Heart left ventricle (tissue), 16 donors: ENCODE results near the gene TTLL1. TPM values are rescaled to one million over a fixed set of nuclear protein-coding genes. Genes with fewer than 3 reads are reported as not detected.

Experiments used
- ATAC-seq, 4 donors: fragments of 200-7000 bp; cut with Tn5 transposase; one replicate each; pipeline ENCODE4 v1.9.1; 2020 to 2022; ENCODE audit warnings: moderate library complexity in 4 of 4, mild to moderate bottlenecking in 3 of 4, moderate number of reproducible peaks in 1 of 4
- DNase-seq, 5 donors: peaks; one replicate each; pipeline ENCODE4 v3.0.0-alpha.2; 2020
- H3K27ac ChIP-seq, 12 donors: fragments of 200-600 bp; sonication (generic) in 4 of 12; one replicate each; pipeline versions ENCODE4 v1.5.0 to v1.8.0; 2016 to 2022; ENCODE audit warnings: mild to moderate bottlenecking in 2 of 12
- H3K27me3 ChIP-seq, 9 donors: fragments of 200-600 bp; sonication (generic) in 2 of 9; one replicate each; pipeline versions ENCODE4 v1.5.1 to v1.8.0; 2016 to 2022; ENCODE audit warnings: mild to moderate bottlenecking in 3 of 9
- H3K36me3 ChIP-seq, 9 donors: fragments of 200-600 bp; sonication (generic) in 2 of 9; one replicate each; pipeline versions ENCODE4 v1.5.0 to v1.8.0; 2018 to 2022; ENCODE audit warnings: mild to moderate bottlenecking in 2 of 9
- H3K4me1 ChIP-seq, 12 donors: fragments of 200-600 bp; sonication (generic) in 4 of 12; one replicate each; pipeline versions ENCODE4 v1.5.0 to v1.8.0; 2016 to 2022; ENCODE audit warnings: mild to moderate bottlenecking in 3 of 12
- H3K4me3 ChIP-seq, 12 donors: fragments of 200-600 bp; sonication (generic) in 4 of 12; one replicate each; pipeline versions ENCODE4 v1.5.0 to v1.8.0; 2017 to 2022; ENCODE audit warnings: mild to moderate bottlenecking in 9 of 12, moderate library complexity in 4 of 12
- H3K9me3 ChIP-seq, 12 donors: fragments of 200-600 bp; sonication (generic) in 4 of 12; one replicate each; pipeline versions ENCODE4 v1.5.0 to v1.8.0; 2016 to 2022; ENCODE audit warnings: mild to moderate bottlenecking in 1 of 12
- POLR2A ChIP-seq, 2 donors: fragments of 450-650 bp; IDR thresholded peaks; one replicate each; pipeline ENCODE4 v1.6.1; 2017; ENCODE audit warnings: antibody characterized with exemption in 2 of 2, mild to moderate bottlenecking in 2 of 2, moderate library complexity in 2 of 2
- WGBS, 4 donors: extraction: QIAGEN DNeasy Blood & Tissue Kit in 2 of 4; methylation state at CpG; one replicate each; pipeline versions ENCODE4 v1.1.5 to v1.1.7; 2013 to 2018; 5-methylcytosine and 5-hydroxymethylcytosine counted together
- intact Hi-C, 10 donors: fragments of 100-400 bp; cut with DNase I; formaldehyde crosslinking; loops; one replicate each; pipeline versions ENCODE4 v1.11.1 to v1.14.2; 2022
- polyA plus RNA-seq, 2 donors: library from polyadenylated mRNA; stranded (reverse); fragments of 200-250 nt; gene quantifications; one replicate each; pipeline ENCODE4 v1.2.3, GENCODE V29; 2013
- total RNA-seq, 9 donors: library from RNA; depleted of rRNA in 2 of 9; stranded (reverse); fragments of >200 nt in 2 of 9; fragmentation: NEBNext Ultra II Directional in 3 of 9; extraction: Animal tissue kit (Norgen Biotek cat#: 25700) in 3 of 9; gene quantifications; one replicate each; pipeline versions ENCODE4 v1.1.0 to v1.2.4, GENCODE V29; 2016 to 2023
- TF ChIP-seq, protein P1 (sequence below), 12 donors: fragments of 200-600 bp; sonication (generic) in 4 of 12; IDR thresholded peaks; one replicate each; pipeline versions ENCODE4 v1.5.0 to v1.8.0; 2018 to 2022; ENCODE audit warnings: antibody characterized with exemption in 12 of 12, mild to moderate bottlenecking in 5 of 12
- donor health status: ischemic (EF 13 %, LVEDD 7.1; RV severe dilation, severe dysfunction).
- donor health status: healthy with polysubstance abuse.
- donor health status: DM: no; HTN: yes; CAD: no.
- donor health status: DM: no; HTN: no; CAD: no.
- donor health status: ischemic (EF 25% LVEDD 6.9; RV normal size, moderate dysfunction).
- donor health status: ischemic (EF 25% LVEDD 5.7; RV mildly dilated, moderate dysfunction).
- donor health status: healthy.
- donor health status: DM: yes; HTN: yes; CAD: no.
- donor health status: ischemic (EF 35%, LVEDD 5.7; RV mildly dilated, moderate dysfunction).
- donor health status: nonischemic (EF 11% LVEDD 7.7; RV severe dilation, severe dysfunction).
- donor health status: DM: yes; HTN: yes; CAD: no.
- donor health status: PGD.
- donor health status: ischemic (EF 29% LVEDD 5.4; RV normal size, mild dysfunction).
- donor health status: nonischemic (EF 23%, LVEDD 6.1; RV moderate dilation, normal function).

TTLL1 gene
- total and polyA plus RNA-seq, 11 donors = 4.4 to 13.2 (median 7.5) TPM

DNA sequence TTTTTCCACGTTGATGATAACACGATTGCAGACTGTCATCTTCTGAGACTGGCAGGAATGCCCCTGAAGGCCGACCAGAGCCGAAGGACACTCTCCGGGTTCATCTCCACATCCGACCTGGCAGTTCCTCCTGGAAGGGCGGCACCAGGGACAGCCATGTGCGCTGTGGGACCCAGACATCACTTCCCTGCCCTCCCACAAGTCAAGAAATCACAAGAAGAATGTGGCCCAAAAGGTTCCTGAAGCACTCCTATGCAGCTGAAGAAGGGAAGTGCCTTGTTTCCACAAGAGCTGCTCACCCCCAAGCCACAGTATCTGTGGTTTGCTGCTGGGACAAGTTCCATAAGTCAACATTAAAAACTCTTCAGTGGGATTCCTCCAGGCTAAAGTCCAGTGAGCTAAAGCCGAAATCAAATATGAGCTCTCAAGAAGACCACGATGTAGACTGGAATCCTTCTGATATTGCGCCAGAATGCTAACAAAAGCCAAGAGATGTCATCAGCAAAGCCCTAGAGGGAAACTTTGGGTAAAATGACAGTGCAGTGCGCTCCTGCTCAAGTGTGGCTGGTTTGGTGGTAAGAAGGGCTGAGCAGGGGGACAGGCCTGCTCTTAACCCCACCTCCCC, 95.4 kb downstream of the TTLL1 start:
- no peak for TF ChIP-seq POLR2A (IDR thresholded peaks at IDR 0.05)
- TF ChIP-seq, protein P1, sequence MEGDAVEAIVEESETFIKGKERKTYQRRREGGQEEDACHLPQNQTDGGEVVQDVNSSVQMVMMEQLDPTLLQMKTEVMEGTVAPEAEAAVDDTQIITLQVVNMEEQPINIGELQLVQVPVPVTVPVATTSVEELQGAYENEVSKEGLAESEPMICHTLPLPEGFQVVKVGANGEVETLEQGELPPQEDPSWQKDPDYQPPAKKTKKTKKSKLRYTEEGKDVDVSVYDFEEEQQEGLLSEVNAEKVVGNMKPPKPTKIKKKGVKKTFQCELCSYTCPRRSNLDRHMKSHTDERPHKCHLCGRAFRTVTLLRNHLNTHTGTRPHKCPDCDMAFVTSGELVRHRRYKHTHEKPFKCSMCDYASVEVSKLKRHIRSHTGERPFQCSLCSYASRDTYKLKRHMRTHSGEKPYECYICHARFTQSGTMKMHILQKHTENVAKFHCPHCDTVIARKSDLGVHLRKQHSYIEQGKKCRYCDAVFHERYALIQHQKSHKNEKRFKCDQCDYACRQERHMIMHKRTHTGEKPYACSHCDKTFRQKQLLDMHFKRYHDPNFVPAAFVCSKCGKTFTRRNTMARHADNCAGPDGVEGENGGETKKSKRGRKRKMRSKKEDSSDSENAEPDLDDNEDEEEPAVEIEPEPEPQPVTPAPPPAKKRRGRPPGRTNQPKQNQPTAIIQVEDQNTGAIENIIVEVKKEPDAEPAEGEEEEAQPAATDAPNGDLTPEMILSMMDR (IDR thresholded peaks at IDR 0.05) = no peak
- H3K36me3 ChIP-seq = peaks cover 0 to 4% (median 0%) of the 10 kb centered on the region in 9 donors
- 70 to 79% (median 74%) methylated on average over 12 of the region's 12 CpGs for WGBS, 4 donors
- intact Hi-C loops = no loop called here
- DNase-seq (no peak), ATAC-seq (peak in 1 of 4 donors; percentile 16)
- H3K9me3 ChIP-seq = peaks cover 0 to 5% (median 0%) of the 10 kb centered on the region in 12 donors
- H3K4me3 ChIP-seq = no peak overlapping the region
- peak overlapping the region in 3 of 12 donors; percentile 76 to 86 (median 86) for H3K27ac ChIP-seq
- no peaks in the 10 kb centered on the region for H3K27me3 ChIP-seq
- peaks cover 4 to 86% (median 46%) of the 10 kb centered on the region in 12 donors for H3K4me1 ChIP-seq

DNA sequence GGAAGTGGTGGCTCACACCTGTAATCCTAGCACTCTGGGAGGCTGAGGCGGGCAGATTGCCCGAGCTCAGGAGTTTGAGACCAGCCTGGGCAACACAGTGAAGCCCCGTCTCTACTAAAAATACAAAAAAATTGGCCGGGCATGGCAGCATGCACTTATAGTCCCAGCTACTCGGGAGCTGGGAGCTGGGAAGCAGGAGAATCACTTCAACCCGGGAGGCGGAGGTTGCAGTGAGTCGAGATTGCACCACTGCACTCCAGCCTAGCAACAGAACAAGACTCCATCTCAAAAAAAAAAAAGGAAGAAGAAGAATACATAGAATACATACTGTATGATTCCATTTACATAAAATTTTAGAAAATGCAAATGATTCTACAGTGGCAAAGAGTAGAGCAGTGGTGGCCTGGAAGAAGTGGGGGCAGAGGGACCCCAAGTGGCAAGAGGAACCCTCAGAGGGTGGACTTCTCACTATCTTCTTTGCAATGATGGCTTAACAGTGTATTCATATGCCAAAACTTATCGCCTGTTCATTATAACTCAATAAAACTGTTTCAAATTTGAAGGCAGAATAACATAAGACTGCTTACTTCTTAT, 96.2 kb downstream of the TTLL1 start:
- H3K27ac ChIP-seq = peak overlapping the region in 2 of 12 donors; percentile 86
- H3K4me1 ChIP-seq = peaks cover 4 to 78% (median 46%) of the 10 kb centered on the region in 12 donors
- WGBS, 4 donors = 76 to 88% (median 81%) methylated on average over 9 of the region's 9 CpGs
- intact Hi-C loops = no loop called here
- no peak overlapping the region for H3K4me3 ChIP-seq
- DNase-seq (no peak), ATAC-seq (no peak)
- H3K9me3 ChIP-seq = no peaks in the 10 kb centered on the region
- no peaks in the 10 kb centered on the region for H3K27me3 ChIP-seq
- TF ChIP-seq, protein P1 (IDR thresholded peaks at IDR 0.05) = no peak
- TF ChIP-seq POLR2A (IDR thresholded peaks at IDR 0.05) = no peak
- peaks cover 0 to 4% (median 0%) of the 10 kb centered on the region in 9 donors for H3K36me3 ChIP-seq

DNA sequence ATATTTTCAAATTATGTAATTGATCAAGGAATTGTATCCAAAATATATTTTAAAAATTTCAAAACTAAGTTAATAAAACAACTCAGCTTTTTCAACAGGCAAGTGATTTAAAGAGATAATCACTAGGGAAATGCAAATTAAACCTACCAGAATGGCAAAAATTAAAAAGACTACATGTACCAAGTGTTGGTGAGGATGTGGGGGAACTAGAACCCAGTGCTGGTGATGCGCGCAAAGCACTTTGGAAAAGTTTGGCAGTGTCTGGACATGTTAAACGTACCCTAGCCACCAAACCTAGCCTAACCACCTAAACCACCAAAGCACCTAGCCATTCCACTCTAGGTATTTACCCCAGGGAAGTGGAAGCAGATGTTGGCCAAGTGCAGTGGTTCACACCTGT, 97.1 kb downstream of the TTLL1 start:
- Histone ChIP-seq H3K4me3 (no peak overlapping the region), H3K36me3 (peaks cover 0 to 4% (median 0%) of the 10 kb centered on the region in 9 donors), H3K9me3 (no peaks in the 10 kb centered on the region), H3K27ac (peak overlapping the region in 1 of 12 donors; percentile 3), H3K4me1 (peaks cover 4 to 69% (median 40%) of the 10 kb centered on the region in 12 donors), H3K27me3 (no peaks in the 10 kb centered on the region)
- TF ChIP-seq, protein P1 (IDR thresholded peaks at IDR 0.05) = no peak
- TF ChIP-seq POLR2A (IDR thresholded peaks at IDR 0.05) = no peak
- intact Hi-C loops = no loop called here
- ATAC-seq (no peak), DNase-seq (no peak)
- 96 to 99% (median 98%) methylated on average over 3 of the region's 3 CpGs for WGBS, 4 donors

DNA sequence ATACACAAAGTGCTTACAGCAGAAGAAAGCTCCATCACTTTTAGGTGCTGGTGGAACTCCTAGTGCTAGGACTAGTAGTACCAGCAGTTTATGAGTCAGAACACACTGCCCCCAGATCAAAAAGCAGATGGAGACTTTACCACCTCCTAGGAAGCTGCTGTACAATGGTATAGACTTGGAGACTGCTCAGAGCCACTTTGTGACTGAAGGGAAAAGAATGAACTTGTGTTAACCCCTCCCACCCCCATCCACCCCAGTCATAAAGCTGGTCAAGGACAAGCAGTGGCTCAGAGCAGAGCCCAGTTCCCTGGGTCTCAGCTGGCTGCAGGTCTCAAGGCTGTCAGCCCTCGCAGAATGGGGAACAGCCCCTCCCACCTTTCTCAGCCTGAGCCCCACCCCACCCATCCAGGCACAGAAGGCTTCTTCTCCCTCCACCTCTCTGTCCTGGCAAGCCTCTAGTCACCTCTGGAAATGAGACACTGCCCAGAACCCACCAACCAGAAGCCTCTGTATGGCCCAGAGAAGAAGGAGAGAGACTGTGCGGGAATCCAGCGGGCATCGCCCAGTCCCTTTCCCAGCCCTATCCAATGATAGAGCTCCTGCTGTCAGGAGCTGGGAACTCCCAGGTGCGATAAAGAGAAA, 98.1 kb downstream of the TTLL1 start:
- TF ChIP-seq, protein P1 (IDR thresholded peaks at IDR 0.05) = no peak
- no peak for TF ChIP-seq POLR2A (IDR thresholded peaks at IDR 0.05)
- Histone ChIP-seq H3K27ac (peak overlapping the region in 1 of 12 donors; percentile 27), H3K4me3 (no peak overlapping the region), H3K36me3 (peaks cover 0 to 4% (median 0%) of the 10 kb centered on the region in 9 donors), H3K4me1 (peaks cover 4 to 60% (median 31%) of the 10 kb centered on the region in 12 donors), H3K9me3 (no peaks in the 10 kb centered on the region), H3K27me3 (no peaks in the 10 kb centered on the region)
- ATAC-seq (no peak), DNase-seq (no peak)
- intact Hi-C loops = no loop called here
- 60 to 83% (median 74%) methylated on average over 5 of the region's 5 CpGs for WGBS, 4 donors
